H9 (cell line): ENCODE data around the gene NTRK3. TPM values are rescaled to one million over a fixed set of nuclear protein-coding genes. Genes with fewer than 3 reads are reported as not detected.

Source experiments
- DNase-seq: peaks from one replicate; pipeline ENCODE4 v3.0.0-alpha.2; 2017
- H2AFZ ChIP-seq: one replicate; pipeline ENCODE4 v1.6.1; 2013; ENCODE audit warnings: mild to moderate bottlenecking, low read length, control low read depth, moderate library complexity
- H2AK5ac ChIP-seq: 2 replicates; pipeline ENCODE4 v1.6.1; 2013; ENCODE audit warnings: low read length, control low read depth, mixed read lengths; ENCODE audit not compliant: insufficient read length
- H2BK120ac ChIP-seq: one replicate; pipeline ENCODE4 v1.6.1; 2013; ENCODE audit warnings: low read depth, mild to moderate bottlenecking, low read length, control low read depth, inconsistent platforms; ENCODE audit not compliant: poor library complexity, severe bottlenecking
- H2BK12ac ChIP-seq: 2 replicates; pipeline ENCODE4 v1.6.1; 2013; ENCODE audit warnings: low read length, control low read depth, mixed read lengths, low read depth; ENCODE audit not compliant: insufficient read length
- H2BK15ac ChIP-seq: 2 replicates; pipeline ENCODE4 v1.6.1; 2013; ENCODE audit warnings: low read depth, low read length, control low read depth
- H2BK20ac ChIP-seq: one replicate; pipeline ENCODE4 v1.6.1; 2013; ENCODE audit warnings: low read depth, mild to moderate bottlenecking, low read length, control low read depth, inconsistent platforms; ENCODE audit not compliant: poor library complexity, severe bottlenecking
- H2BK5ac ChIP-seq: 2 replicates; pipeline ENCODE4 v1.6.1; 2013; ENCODE audit warnings: low read length, control low read depth, mixed read lengths; ENCODE audit not compliant: insufficient read length
- H3K14ac ChIP-seq: 2 replicates; pipeline ENCODE4 v1.6.1; 2013; ENCODE audit warnings: low read length, control low read depth; ENCODE audit not compliant: insufficient read depth
- H3K18ac ChIP-seq: 2 replicates; pipeline ENCODE4 v1.6.1; 2013; ENCODE audit warnings: low read depth, mild to moderate bottlenecking, mixed read lengths, low read length, control low read depth; ENCODE audit not compliant: insufficient read length
- H3K23ac ChIP-seq: 2 replicates; pipeline ENCODE4 v1.6.1; 2013; ENCODE audit warnings: low read length, control low read depth, mixed read lengths, low read depth; ENCODE audit not compliant: insufficient read length
- H3K23me2 ChIP-seq: 2 replicates; pipeline ENCODE4 v1.6.1; 2013; ENCODE audit warnings: low read depth, mild to moderate bottlenecking, mixed read lengths, low read length, control low read depth; ENCODE audit not compliant: insufficient read length, poor library complexity, severe bottlenecking
- H3K27ac ChIP-seq: 2 replicates; pipeline ENCODE4 v1.5.1; 2013; ENCODE audit warnings: low read length, control low read depth, mixed read lengths, low read depth; ENCODE audit not compliant: insufficient read length
- H3K27me3 ChIP-seq: 2 replicates; pipeline ENCODE4 v1.6.1; 2013; ENCODE audit warnings: low read length, control low read depth, inconsistent platforms; ENCODE audit not compliant: insufficient read depth
- H3K4ac ChIP-seq: 2 replicates; pipeline ENCODE4 v1.6.1; 2013; ENCODE audit warnings: low read depth, mild to moderate bottlenecking, control low read depth, inconsistent platforms, low read length, moderate library complexity
- H3K4me1 ChIP-seq: 2 replicates; pipeline ENCODE4 v1.6.1; 2013; ENCODE audit warnings: low read length, control low read depth, inconsistent platforms; ENCODE audit not compliant: insufficient read depth
- H3K4me2 ChIP-seq: 2 replicates; pipeline ENCODE4 v1.6.1; 2013; ENCODE audit warnings: low read length, control low read depth, mixed read lengths; ENCODE audit not compliant: insufficient read length, insufficient read depth
- H3K56ac ChIP-seq: 2 replicates; pipeline ENCODE4 v1.6.1; 2013; ENCODE audit warnings: low read depth, mild to moderate bottlenecking, mixed read lengths, low read length, control low read depth; ENCODE audit not compliant: insufficient read length
- H3K79me1 ChIP-seq: 2 replicates; pipeline ENCODE4 v1.6.1; 2013; ENCODE audit warnings: low read depth, mild to moderate bottlenecking, moderate library complexity, low read length, control low read depth, inconsistent platforms; ENCODE audit not compliant: insufficient read depth, poor library complexity, severe bottlenecking
- H3K79me2 ChIP-seq: 2 replicates; pipeline ENCODE4 v1.6.1; 2013; ENCODE audit warnings: low read length, control low read depth, inconsistent platforms; ENCODE audit not compliant: insufficient read depth
- H3K9ac ChIP-seq: 2 replicates; pipeline ENCODE4 v1.6.1; 2013; ENCODE audit warnings: low read length, control low read depth, mixed read lengths; ENCODE audit not compliant: insufficient read length; ENCODE audit errors: extremely low read depth
- H3K9me3 ChIP-seq: one replicate; pipeline ENCODE4 v1.6.1; 2013; ENCODE audit warnings: low read depth, low read length, inconsistent platforms; ENCODE audit not compliant: control insufficient read depth
- H3T11ph ChIP-seq: one replicate; pipeline ENCODE4 v1.6.1; 2013; ENCODE audit warnings: mild to moderate bottlenecking, low read length, control low read depth, inconsistent platforms
- H4K20me1 ChIP-seq: one replicate; pipeline ENCODE4 v1.6.1; 2013; ENCODE audit not compliant: control insufficient read depth, insufficient read length, insufficient read depth
- H4K5ac ChIP-seq: 2 replicates; pipeline ENCODE4 v1.6.1; 2013; ENCODE audit warnings: low read depth, mild to moderate bottlenecking, mixed read lengths, low read length, control low read depth; ENCODE audit not compliant: insufficient read length
- H4K8ac ChIP-seq: replicated peaks from 2 replicates; pipeline ENCODE4 v1.6.1; 2013; ENCODE audit warnings: low read length, control low read depth, mixed read lengths, low read depth; ENCODE audit not compliant: insufficient read length
- H4K91ac ChIP-seq: 2 replicates; pipeline ENCODE4 v1.6.1; 2013; ENCODE audit warnings: low read depth, mild to moderate bottlenecking, moderate library complexity, mixed read lengths, low read length, control low read depth; ENCODE audit not compliant: insufficient read length
- H3K27ac Mint-ChIP-seq, 3 experiments: 2 replicates in 2 of 3; 3 replicates in 1 of 3; pipeline ENCODE4 v1.8.0; 2020 to 2021; ENCODE audit warnings: mixed read lengths in 3 of 3, mild to moderate bottlenecking in 1 of 3, moderate library complexity in 1 of 3
- H3K27me3 Mint-ChIP-seq: 2 replicates; pipeline ENCODE4 v1.8.0; 2021; ENCODE audit warnings: low read depth, mild to moderate bottlenecking, moderate library complexity, mixed read lengths
- H3K36me3 Mint-ChIP-seq, 3 experiments: 2 replicates in 2 of 3; 3 replicates in 1 of 3; pipeline ENCODE4 v1.8.0; 2020 to 2021; ENCODE audit warnings: low read depth in 3 of 3, mixed read lengths in 3 of 3; ENCODE audit not compliant: insufficient read depth in 1 of 3
- H3K4me1 Mint-ChIP-seq, 2 experiments: 2 replicates each; pipeline ENCODE4 v1.8.0; 2020; ENCODE audit warnings: mixed read lengths in 2 of 2
- H3K4me3 Mint-ChIP-seq, 2 experiments: 2 replicates in 1 of 2; 3 replicates in 1 of 2; pipeline ENCODE4 v1.8.0; 2020 to 2021; ENCODE audit warnings: mild to moderate bottlenecking in 2 of 2, mixed read lengths in 2 of 2, moderate library complexity in 1 of 2
- H3K9me3 Mint-ChIP-seq, 2 experiments: 2 replicates in 1 of 2; 3 replicates in 1 of 2; pipeline ENCODE4 v1.8.0; 2020; ENCODE audit warnings: mild to moderate bottlenecking in 2 of 2, mixed read lengths in 2 of 2, moderate library complexity in 1 of 2
- CTCF ChIP-seq: fragments of 200-600 bp; sonication (generic); conservative IDR thresholded peaks from 3 replicates; pipeline ENCODE4 v1.8.0; 2021; ENCODE audit warnings: antibody characterized with exemption, mild to moderate bottlenecking
- WGBS: extraction: QIAGEN DNeasy Blood & Tissue Kit; methylation state at CpG from one replicate; pipeline ENCODE4 v1.1.7; 2013; ENCODE audit warnings: missing lambda C conversion rate, low lambda C conversion rate, mixed read lengths; ENCODE audit not compliant: insufficient read length; ENCODE audit errors: extremely low coverage; 5-methylcytosine and 5-hydroxymethylcytosine counted together
- total RNA-seq: library from RNA; stranded (reverse); gene quantifications from 2 replicates; pipeline ENCODE4 v1.2.1, GENCODE V29; 2021

The NTRK3 gene
- total RNA-seq, 1 experiment from 2014 or later = 2.5 TPM

GRCh38 chr15:88239594-88239993 is 16.9 kb downstream of the NTRK3 start:
- no peak for TF ChIP-seq CTCF
- H3K27ac Mint-ChIP-seq = no peak overlapping the region; a peak in 2 of 7 replicates

More at GRCh38 chr15:88239594-88239993, 16.9 kb downstream of the NTRK3 start:
- H2AFZ ChIP-seq = no peak overlapping the region
- H3K56ac ChIP-seq = no peak overlapping the region
- peaks cover 0 to 8% (median 3%) of the 10 kb centered on the region in 3 experiments; a peak in 3 of 7 replicates for H3K36me3 Mint-ChIP-seq
- peaks cover 0 to 3% of the 10 kb centered on the region in 2 experiments; a peak in 3 of 5 replicates for H3K9me3 Mint-ChIP-seq
- no peak overlapping the region for H4K91ac ChIP-seq
- no peak overlapping the region for H3K23ac ChIP-seq
- H3K23me2 ChIP-seq = peaks cover 4% of the 10 kb centered on the region
- H3K4me1 Mint-ChIP-seq = peaks cover 8 to 12% of the 10 kb centered on the region in 2 experiments
- no peaks in the 10 kb centered on the region for H3K79me2 ChIP-seq
- H3K9me3 ChIP-seq = no peaks in the 10 kb centered on the region
- no peak overlapping the region for H3T11ph ChIP-seq
- H3K4ac ChIP-seq = no peak overlapping the region
- no peak overlapping the region for H2BK15ac ChIP-seq
- H3K79me1 ChIP-seq = no peaks in the 10 kb centered on the region
- H3K14ac ChIP-seq = no peak overlapping the region
- H2BK12ac ChIP-seq = no peak overlapping the region
- H3K4me3 Mint-ChIP-seq = no peak overlapping the region
- H4K20me1 ChIP-seq = no peaks in the 10 kb centered on the region
- no peak overlapping the region for H2AK5ac ChIP-seq
- no peak overlapping the region for H3K4me2 ChIP-seq
- DNase-seq = no peak
- H2BK120ac ChIP-seq = no peak overlapping the region
- no peak overlapping the region for H3K9ac ChIP-seq
- H3K27me3 ChIP-seq = no peaks in the 10 kb centered on the region
- no peak overlapping the region for H2BK20ac ChIP-seq
- H3K4me1 ChIP-seq = no peaks in the 10 kb centered on the region
- peaks cover 3% of the 10 kb centered on the region for H3K27me3 Mint-ChIP-seq
- H4K8ac ChIP-seq = no peak overlapping the region
- no peak overlapping the region for H2BK5ac ChIP-seq
- no peak overlapping the region for H3K27ac ChIP-seq
- H4K5ac ChIP-seq = no peak overlapping the region
- WGBS = no CpG with 5 or more reads among the region's 9 CpGs
- H3K18ac ChIP-seq = no peak overlapping the region
